GM12892 (cell line): Measurements from ENCODE around the gene TECTA.

Experiments used
- POLR2A ChIP-seq: IDR thresholded peaks from 2 replicates; pipeline ENCODE4 v1.6.1; 2011; ENCODE audit warnings: low read depth, low read length, control low read depth
- POLR2AphosphoS5 ChIP-seq: IDR thresholded peaks from 2 replicates; pipeline ENCODE4 v1.6.1; 2011; ENCODE audit warnings: low read depth, low read length, control low read depth

GRCh38 chr11:121055076-121055475 lies 46.0 kb upstream of the TECTA start:
- TF ChIP-seq POLR2AphosphoS5 (no peak), POLR2A (no peak)
